ENCODE measurements around the gene RTP5.
"Not testable (repeated sequence)": the region's sequence is repeated elsewhere in the genome, so short reads cannot be mapped to it uniquely, and the experiment has no call there.

The RTP5 gene

GRCh38 chr2:241904791-241905710 lies 35.5 kb downstream of the RTP5 start:
- no peaks in the 10 kb centered on the region for H3K4me1 ChIP-seq (ENCODE audit: control insufficient read depth, low read length)
- H3K4me2 ChIP-seq (ENCODE audit: low read length) = no peak overlapping the region
- H3K9me2 ChIP-seq (replicated peaks; ENCODE audit: control insufficient read depth, low read length) = no peaks in the 10 kb centered on the region
- no peaks in the 10 kb centered on the region for H3K36me3 ChIP-seq (ENCODE audit: control insufficient read depth, low read length)
- no peaks in the 10 kb centered on the region for H3K27me3 ChIP-seq (ENCODE audit: control insufficient read depth, low read length)
- no peak overlapping the region for H3K27ac ChIP-seq (ENCODE audit: low read depth, low read length)
- no peaks in the 10 kb centered on the region for H4K20me1 ChIP-seq (ENCODE audit: control insufficient read depth, insufficient read depth, low read depth, low read length)
- no peak overlapping the region for H3K4me3 ChIP-seq (ENCODE audit: low read length)
- H3K79me2 ChIP-seq (ENCODE audit: control insufficient read depth, low read length) = no peaks in the 10 kb centered on the region
- H3F3A ChIP-seq (ENCODE audit: control insufficient read depth, insufficient read depth) = no peaks in the 10 kb centered on the region
- TF ChIP-seq EZH2phosphoT487 (IDR thresholded peaks at IDR 0.05; ENCODE audit: borderline replicate concordance, low read length) (no peak), CTCF (IDR thresholded peaks at IDR 0.05; ENCODE audit: low read depth, low read length, poor library complexity, severe bottlenecking) (no peak)
- H3K9me3 ChIP-seq (ENCODE audit: control insufficient read depth, insufficient read depth, low read length) = no peaks in the 10 kb centered on the region

GRCh38 chr2:241905716-241906377 lies 36.3 kb downstream of the RTP5 start:
- Histone ChIP-seq H4K20me1 (ENCODE audit: control insufficient read depth, insufficient read depth, low read depth, low read length) (no peaks in the 10 kb centered on the region), H3K4me3 (ENCODE audit: low read length) (no peak overlapping the region), H3K36me3 (ENCODE audit: control insufficient read depth, low read length) (no peaks in the 10 kb centered on the region), H3F3A (ENCODE audit: control insufficient read depth, insufficient read depth) (no peaks in the 10 kb centered on the region), H3K4me1 (ENCODE audit: control insufficient read depth, low read length) (no peaks in the 10 kb centered on the region), H3K9me2 (replicated peaks; ENCODE audit: control insufficient read depth, low read length) (no peaks in the 10 kb centered on the region), H3K9me3 (ENCODE audit: control insufficient read depth, insufficient read depth, low read length) (no peaks in the 10 kb centered on the region), H3K27me3 (ENCODE audit: control insufficient read depth, low read length) (no peaks in the 10 kb centered on the region), H3K79me2 (ENCODE audit: control insufficient read depth, low read length) (no peaks in the 10 kb centered on the region), H3K27ac (ENCODE audit: low read depth, low read length) (no peak overlapping the region), H3K4me2 (ENCODE audit: low read length) (no peak overlapping the region)
- TF ChIP-seq EZH2phosphoT487 (IDR thresholded peaks at IDR 0.05; ENCODE audit: borderline replicate concordance, low read length) (no peak), CTCF (IDR thresholded peaks at IDR 0.05; ENCODE audit: low read depth, low read length, poor library complexity, severe bottlenecking) (no peak)

- not testable (repeated sequence) for H3K4me1 ChIP-seq (ENCODE audit: control insufficient read depth, low read length); H3K27me3 ChIP-seq (ENCODE audit: control insufficient read depth, low read length); H3K27ac ChIP-seq (ENCODE audit: low read depth, low read length); H4K20me1 ChIP-seq (ENCODE audit: control insufficient read depth, insufficient read depth, low read depth, low read length); H3K9me3 ChIP-seq (ENCODE audit: control insufficient read depth, insufficient read depth, low read length); H3K4me3 ChIP-seq (ENCODE audit: low read length); H3K36me3 ChIP-seq (ENCODE audit: control insufficient read depth, low read length); H3K4me2 ChIP-seq (ENCODE audit: low read length); H3K9me2 ChIP-seq (replicated peaks; ENCODE audit: control insufficient read depth, low read length); H3K79me2 ChIP-seq (ENCODE audit: control insufficient read depth, low read length); H3F3A ChIP-seq (ENCODE audit: control insufficient read depth, insufficient read depth)
Measured at GRCh38 chr2:241906378-241906770, 36.8 kb downstream of the RTP5 start.
